Suprapubic skin (tissue), 4 donors: ENCODE data around the gene SEMA5A. TPM values are rescaled to one million over a fixed set of nuclear protein-coding genes. Genes with fewer than 3 reads are reported as not detected.

Experiments
- DNase-seq, 2 donors: peaks; one replicate each; pipeline ENCODE4 v3.0.0-alpha.2; 2019; ENCODE audit warnings: low spot score in 2 of 2
- H3K27ac ChIP-seq: fragments of 200-600 bp; sonication (generic); one replicate; pipeline ENCODE4 v1.5.1; 2019
- H3K27me3 ChIP-seq: fragments of 200-600 bp; sonication (generic); one replicate; pipeline ENCODE4 v1.5.1; 2019
- H3K36me3 ChIP-seq: fragments of 200-600 bp; sonication (generic); one replicate; pipeline ENCODE4 v1.5.1; 2019
- H3K4me1 ChIP-seq: fragments of 200-600 bp; sonication (generic); one replicate; pipeline ENCODE4 v1.5.1; 2019
- H3K4me3 ChIP-seq: fragments of 200-600 bp; sonication (generic); one replicate; pipeline ENCODE4 v1.5.1; 2019; ENCODE audit warnings: mild to moderate bottlenecking
- H3K9me3 ChIP-seq: fragments of 200-600 bp; sonication (generic); one replicate; pipeline ENCODE4 v1.5.1; 2019
- CTCF ChIP-seq, 2 donors: fragments of 200-600 bp in 1 of 2; fragments of 450-650 bp in 1 of 2; sonication (generic) in 1 of 2; IDR thresholded peaks; one replicate each; pipeline ENCODE4 v1.5.1; 2016 to 2019; ENCODE audit warnings: antibody characterized with exemption in 2 of 2, mild to moderate bottlenecking in 1 of 2, moderate library complexity in 1 of 2
- EP300 ChIP-seq: sonication (generic); formaldehyde crosslinking; IDR thresholded peaks from one replicate; pipeline ENCODE4 v1.6.1; 2017; ENCODE audit warnings: antibody characterized with exemption
- POLR2A ChIP-seq, 2 donors: fragments of 450-650 bp; IDR thresholded peaks; one replicate each; pipeline ENCODE4 v1.6.1; 2017; ENCODE audit warnings: antibody characterized with exemption in 2 of 2, mild to moderate bottlenecking in 2 of 2, moderate library complexity in 2 of 2
- POLR2AphosphoS5 ChIP-seq, 3 donors: sonication (generic); formaldehyde crosslinking; IDR thresholded peaks; one replicate each; pipeline ENCODE4 v1.6.1; 2017; ENCODE audit warnings: antibody characterized with exemption in 3 of 3
- WGBS: methylation state at CpG from one replicate; pipeline ENCODE4 v1.1.5; 2018; 5-methylcytosine and 5-hydroxymethylcytosine counted together
- total RNA-seq, 4 donors: library from RNA; depleted of rRNA; stranded (reverse); fragments of >200 nt; gene quantifications; one replicate each; pipeline ENCODE4 v1.1.0, GENCODE V29; 2016

The SEMA5A gene
- total RNA-seq, 4 donors from 2014 or later = 14.5 to 31.7 (median 23.4) TPM

- Histone ChIP-seq H3K27me3 (no peaks in the 10 kb centered on the region), H3K4me1 (no peaks in the 10 kb centered on the region), H3K9me3 (no peaks in the 10 kb centered on the region), H3K4me3 (no peak overlapping the region), H3K36me3 (no peaks in the 10 kb centered on the region), H3K27ac (no peak overlapping the region)
- TF ChIP-seq CTCF (IDR thresholded peaks at IDR 0.05) (no peak), EP300 (no peak), POLR2AphosphoS5 (IDR thresholded peaks at IDR 0.05) (no peak), POLR2A (IDR thresholded peaks at IDR 0.05) (no peak)
- no peak for DNase-seq
- 52% methylated on average over 2 of the region's 2 CpGs for WGBS
These were observed 36.5 kb upstream of the SEMA5A start for GRCh38 chr5:9582406-9582805.

GRCh38 chr5:9573796-9574195 is 27.9 kb upstream of the SEMA5A start:
- 91% methylated on average over 6 of the region's 6 CpGs for WGBS
- Histone ChIP-seq H3K4me1 (no peaks in the 10 kb centered on the region), H3K27me3 (no peaks in the 10 kb centered on the region), H3K27ac (no peak overlapping the region), H3K9me3 (no peaks in the 10 kb centered on the region), H3K36me3 (no peaks in the 10 kb centered on the region), H3K4me3 (no peak overlapping the region)
- no peak for DNase-seq
- TF ChIP-seq EP300 (no peak), POLR2A (IDR thresholded peaks at IDR 0.05) (no peak), CTCF (IDR thresholded peaks at IDR 0.05) (no peak), POLR2AphosphoS5 (IDR thresholded peaks at IDR 0.05) (no peak)

GRCh38 chr5:9572246-9572645 is 26.4 kb upstream of the SEMA5A start:
- TF ChIP-seq POLR2A (IDR thresholded peaks at IDR 0.05) (no peak), EP300 (no peak), CTCF (IDR thresholded peaks at IDR 0.05) (no peak), POLR2AphosphoS5 (IDR thresholded peaks at IDR 0.05) (no peak)
- WGBS = 96% methylated on average over 8 of the region's 8 CpGs

GRCh38 chr5:9570876-9571275 is 25.0 kb upstream of the SEMA5A start:
- no peak for DNase-seq
- no peak for TF ChIP-seq EP300
- TF ChIP-seq POLR2AphosphoS5 (IDR thresholded peaks at IDR 0.05) = no peak
- TF ChIP-seq CTCF (IDR thresholded peaks at IDR 0.05) = no peak
- no peak for TF ChIP-seq POLR2A (IDR thresholded peaks at IDR 0.05)
- no peak overlapping the region for H3K4me3 ChIP-seq
- H3K27ac ChIP-seq = no peak overlapping the region
- H3K9me3 ChIP-seq = no peaks in the 10 kb centered on the region
- no peaks in the 10 kb centered on the region for H3K4me1 ChIP-seq
- H3K36me3 ChIP-seq = no peaks in the 10 kb centered on the region
- 83% methylated on average over 6 of the region's 6 CpGs for WGBS
- H3K27me3 ChIP-seq = no peaks in the 10 kb centered on the region

More at GRCh38 chr5:9572246-9572645, 26.4 kb upstream of the SEMA5A start:
- Histone ChIP-seq H3K27ac (no peak overlapping the region), H3K27me3 (no peaks in the 10 kb centered on the region), H3K4me3 (no peak overlapping the region), H3K36me3 (no peaks in the 10 kb centered on the region), H3K9me3 (no peaks in the 10 kb centered on the region), H3K4me1 (no peaks in the 10 kb centered on the region)
- no peak for DNase-seq

- Histone ChIP-seq H3K4me3 (no peak overlapping the region), H3K36me3 (no peaks in the 10 kb centered on the region), H3K27me3 (no peaks in the 10 kb centered on the region), H3K4me1 (no peaks in the 10 kb centered on the region), H3K27ac (no peak overlapping the region), H3K9me3 (no peaks in the 10 kb centered on the region)
- DNase-seq = no peak
- TF ChIP-seq POLR2AphosphoS5 (IDR thresholded peaks at IDR 0.05) (no peak), POLR2A (IDR thresholded peaks at IDR 0.05) (no peak), EP300 (no peak), CTCF (IDR thresholded peaks at IDR 0.05) (no peak)
These were observed 21.2 kb upstream of the SEMA5A start for GRCh38 chr5:9567039-9567438.
